ENCODE data around the gene FATE1.

The FATE1 gene

DNA sequence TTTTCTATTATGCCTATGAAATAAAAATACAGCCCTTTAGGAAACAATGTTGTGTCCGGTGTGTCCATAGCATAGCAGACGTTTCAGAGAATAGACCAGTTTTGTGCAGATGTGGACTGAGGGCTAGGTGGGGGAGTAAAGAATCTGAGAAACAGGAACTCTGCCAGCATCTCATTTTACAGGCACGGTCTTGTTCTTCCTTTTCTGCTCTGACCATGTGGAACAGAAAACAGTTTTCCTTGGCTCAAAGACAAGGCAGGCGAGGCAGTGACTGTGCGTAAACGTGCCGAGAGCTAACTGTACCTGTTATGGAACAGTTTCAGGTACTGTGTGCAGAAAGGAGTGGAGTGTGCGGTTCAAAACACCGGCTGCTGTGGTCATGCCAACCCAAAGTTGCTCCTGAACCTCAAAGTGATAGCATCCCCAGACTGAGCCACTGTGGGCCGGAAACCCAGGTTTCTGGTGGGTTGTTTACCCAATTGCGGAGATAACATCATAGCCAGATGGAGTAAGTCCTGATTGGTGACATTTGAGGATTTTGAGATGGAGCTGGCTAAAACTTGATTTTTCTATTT, 38.9 kb downstream of the FATE1 start:
- no peaks in the 10 kb centered on the region for H3K36me3 ChIP-seq (ENCODE audit: insufficient read depth, insufficient read length, low read length)
- H3K9ac ChIP-seq (ENCODE audit: insufficient read length, low read depth) = no peak overlapping the region
- DNase-seq (ENCODE audit: low read depth, low spot score) = no peak
- H3K27me3 ChIP-seq (ENCODE audit: insufficient read depth, insufficient read length) = no peaks in the 10 kb centered on the region
- no peaks in the 10 kb centered on the region for H3K4me1 ChIP-seq (ENCODE audit: insufficient read depth, insufficient read length)
- TF ChIP-seq ZNF274 (IDR thresholded peaks at IDR 0.05; ENCODE audit: low read depth, low read length) (no peak), YY1 (IDR thresholded peaks at IDR 0.05; ENCODE audit: insufficient read depth, insufficient read length) (no peak), SUZ12 (IDR thresholded peaks at IDR 0.05; ENCODE audit: extremely low read depth, insufficient read depth, insufficient read length) (no peak)
- H3K4me3 ChIP-seq (ENCODE audit: insufficient read length, low read depth) = no peak overlapping the region
- H3K9me3 ChIP-seq (ENCODE audit: insufficient read depth, low read length) = no peaks in the 10 kb centered on the region

DNA sequence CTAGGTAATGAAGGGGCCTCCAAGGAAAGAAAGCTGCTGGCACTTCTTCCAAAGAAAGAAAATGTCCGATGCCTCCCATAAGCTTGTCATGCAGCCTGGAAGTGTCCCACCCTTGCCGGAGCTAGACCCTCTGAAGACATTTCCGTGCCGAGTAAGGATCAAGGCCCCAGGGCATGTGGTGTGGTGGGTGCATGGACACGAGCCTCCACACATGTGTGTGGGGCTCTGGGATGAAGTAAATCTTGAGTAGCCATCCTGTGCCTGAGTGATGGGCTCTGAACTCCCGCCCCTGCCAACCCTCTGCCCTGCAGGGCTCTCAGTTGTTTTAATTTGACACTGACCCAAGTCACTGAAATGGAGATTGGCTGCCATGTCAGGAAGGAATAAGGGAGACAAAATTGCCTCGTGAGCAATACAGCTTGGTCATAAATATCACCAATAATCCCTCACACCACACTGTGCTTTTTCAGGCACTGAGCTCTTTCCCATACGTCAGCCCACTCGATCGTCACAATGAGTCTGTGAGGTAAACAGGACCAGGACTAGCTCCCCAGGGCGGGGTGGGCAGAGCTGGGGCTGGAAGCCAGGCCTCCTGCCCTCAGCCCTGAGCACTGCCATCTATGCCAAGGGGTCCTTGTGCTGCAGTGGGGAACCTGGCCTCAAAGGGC, 43.3 kb downstream of the FATE1 start:
- H3K9ac ChIP-seq (ENCODE audit: insufficient read length, low read depth) = no peak overlapping the region
- no peaks in the 10 kb centered on the region for H3K4me1 ChIP-seq (ENCODE audit: insufficient read depth, insufficient read length)
- H3K36me3 ChIP-seq (ENCODE audit: insufficient read depth, insufficient read length, low read length) = no peaks in the 10 kb centered on the region
- DNase-seq (ENCODE audit: low read depth, low spot score) = no peak
- no peak for TF ChIP-seq ZNF274 (IDR thresholded peaks at IDR 0.05; ENCODE audit: low read depth, low read length)
- no peak overlapping the region for H3K4me3 ChIP-seq (ENCODE audit: insufficient read length, low read depth)
- H3K27me3 ChIP-seq (ENCODE audit: insufficient read depth, insufficient read length) = no peaks in the 10 kb centered on the region
- H3K9me3 ChIP-seq (ENCODE audit: insufficient read depth, low read length) = no peaks in the 10 kb centered on the region

DNA sequence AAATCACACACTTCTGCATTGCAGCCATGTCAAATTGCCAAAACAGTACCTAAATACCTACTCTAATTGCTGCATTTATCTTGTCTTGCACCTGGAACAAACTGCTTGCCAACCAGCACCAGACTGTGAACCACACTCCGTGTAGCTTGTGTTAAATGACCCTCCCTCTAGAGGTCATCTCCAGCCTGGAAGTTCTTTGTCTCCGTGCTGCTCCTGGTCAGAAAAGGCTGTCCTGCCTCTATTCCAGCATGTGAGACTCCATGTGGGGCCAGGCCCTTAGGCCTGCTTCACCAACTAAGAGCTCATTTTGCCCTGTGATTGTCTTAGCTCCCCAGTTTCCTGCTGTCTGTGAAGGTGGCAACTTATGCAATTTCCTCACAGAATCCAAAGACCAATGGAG, 47.0 kb downstream of the FATE1 start:
- no peak overlapping the region for H3K9ac ChIP-seq (ENCODE audit: insufficient read length, low read depth)
- H3K4me1 ChIP-seq (ENCODE audit: insufficient read depth, insufficient read length) = no peaks in the 10 kb centered on the region
- no peaks in the 10 kb centered on the region for H3K27me3 ChIP-seq (ENCODE audit: insufficient read depth, insufficient read length)
- no peak for TF ChIP-seq ZNF274 (IDR thresholded peaks at IDR 0.05; ENCODE audit: low read depth, low read length)
- TF ChIP-seq SUZ12 (IDR thresholded peaks at IDR 0.05; ENCODE audit: extremely low read depth, insufficient read depth, insufficient read length) = no peak
- no peak for TF ChIP-seq YY1 (IDR thresholded peaks at IDR 0.05; ENCODE audit: insufficient read depth, insufficient read length)
- no peaks in the 10 kb centered on the region for H3K36me3 ChIP-seq (ENCODE audit: insufficient read depth, insufficient read length, low read length)
- H3K4me3 ChIP-seq (ENCODE audit: insufficient read length, low read depth) = no peak overlapping the region
- H3K9me3 ChIP-seq (ENCODE audit: insufficient read depth, low read length) = no peaks in the 10 kb centered on the region
- no peak for DNase-seq (ENCODE audit: low read depth, low spot score)

GRCh38 chrX:151763711-151764110, 47.9 kb downstream of the FATE1 start:
- TF ChIP-seq YY1 (IDR thresholded peaks at IDR 0.05; ENCODE audit: insufficient read depth, insufficient read length) (no peak), SUZ12 (IDR thresholded peaks at IDR 0.05; ENCODE audit: extremely low read depth, insufficient read depth, insufficient read length) (no peak), ZNF274 (IDR thresholded peaks at IDR 0.05; ENCODE audit: low read depth, low read length) (no peak)

GRCh38 chrX:151765026-151765425, 49.2 kb downstream of the FATE1 start:
- Histone ChIP-seq H3K4me3 (ENCODE audit: insufficient read length, low read depth) (no peak overlapping the region), H3K4me1 (ENCODE audit: insufficient read depth, insufficient read length) (no peaks in the 10 kb centered on the region), H3K36me3 (ENCODE audit: insufficient read depth, insufficient read length, low read length) (no peaks in the 10 kb centered on the region), H3K9me3 (ENCODE audit: insufficient read depth, low read length) (no peaks in the 10 kb centered on the region), H3K9ac (ENCODE audit: insufficient read length, low read depth) (no peak overlapping the region), H3K27me3 (ENCODE audit: insufficient read depth, insufficient read length) (no peaks in the 10 kb centered on the region)
- no peak for TF ChIP-seq YY1 (IDR thresholded peaks at IDR 0.05; ENCODE audit: insufficient read depth, insufficient read length)
- no peak for TF ChIP-seq ZNF274 (IDR thresholded peaks at IDR 0.05; ENCODE audit: low read depth, low read length)
- TF ChIP-seq SUZ12 (IDR thresholded peaks at IDR 0.05; ENCODE audit: extremely low read depth, insufficient read depth, insufficient read length) = no peak
- DNase-seq (ENCODE audit: low read depth, low spot score) = no peak

More at GRCh38 chrX:151763711-151764110, 47.9 kb downstream of the FATE1 start:
- H3K9ac ChIP-seq (ENCODE audit: insufficient read length, low read depth) = no peak overlapping the region
- no peaks in the 10 kb centered on the region for H3K27me3 ChIP-seq (ENCODE audit: insufficient read depth, insufficient read length)
- H3K4me3 ChIP-seq (ENCODE audit: insufficient read length, low read depth) = no peak overlapping the region
- no peaks in the 10 kb centered on the region for H3K9me3 ChIP-seq (ENCODE audit: insufficient read depth, low read length)
- no peaks in the 10 kb centered on the region for H3K4me1 ChIP-seq (ENCODE audit: insufficient read depth, insufficient read length)
- no peak for DNase-seq (ENCODE audit: low read depth, low spot score)
- no peaks in the 10 kb centered on the region for H3K36me3 ChIP-seq (ENCODE audit: insufficient read depth, insufficient read length, low read length)

GRCh38 chrX:151771726-151772125, 55.9 kb downstream of the FATE1 start:
- no peaks in the 10 kb centered on the region for H3K9me3 ChIP-seq (ENCODE audit: insufficient read depth, low read length)
- H3K4me1 ChIP-seq (ENCODE audit: insufficient read depth, insufficient read length) = no peaks in the 10 kb centered on the region
- H3K27me3 ChIP-seq (ENCODE audit: insufficient read depth, insufficient read length) = no peaks in the 10 kb centered on the region
- H3K36me3 ChIP-seq (ENCODE audit: insufficient read depth, insufficient read length, low read length) = no peaks in the 10 kb centered on the region
- no peak for DNase-seq (ENCODE audit: low read depth, low spot score)
- H3K4me3 ChIP-seq (ENCODE audit: insufficient read length, low read depth) = no peak overlapping the region
- no peak overlapping the region for H3K9ac ChIP-seq (ENCODE audit: insufficient read length, low read depth)
- TF ChIP-seq ZNF274 (IDR thresholded peaks at IDR 0.05; ENCODE audit: low read depth, low read length) (no peak), YY1 (IDR thresholded peaks at IDR 0.05; ENCODE audit: insufficient read depth, insufficient read length) (no peak), SUZ12 (IDR thresholded peaks at IDR 0.05; ENCODE audit: extremely low read depth, insufficient read depth, insufficient read length) (no peak)
